Measurements from ENCODE around the gene CETP. TPM values are rescaled to one million over a fixed set of nuclear protein-coding genes. Genes with fewer than 3 reads are reported as not detected.
A peak's percentile ranks its signal among the peaks of the same experiment; 100 is the strongest.

The CETP gene
- total and polyA plus RNA-seq, 9 of the 15 experiments (the other 6 are each of a cell fraction or from before 2014, with no cell fraction given): 0.07 to 0.11 TPM; not detected in 7

GRCh38 chr16:56983211-56983751 is 21.5 kb downstream of the CETP start:
- Histone ChIP-seq H3K27ac (ENCODE audit: extremely low read depth, low read depth, low read length) (no peak overlapping the region), H3K27me3 (ENCODE audit: control insufficient read depth in 2 of 2, insufficient read depth in 2 of 2, low read length in 2 of 2) (peaks cover 18 to 66% of the 10 kb centered on the region in 2 experiments; a peak in 4 of 5 replicates), H3K9ac (ENCODE audit: insufficient read depth in 1 of 2, low read depth in 2 of 2, low read length in 2 of 2) (peak overlapping the region in 1 of 2 experiments; percentile 45; a peak in 1 of 4 replicates), H3K9me1 (ENCODE audit: control insufficient read depth, insufficient read depth, low read length) (no peaks in the 10 kb centered on the region), H3K36me3 (ENCODE audit: control insufficient read depth, insufficient read depth, low read length) (no peaks in the 10 kb centered on the region), H3K4me2 (ENCODE audit: insufficient read depth, low read length) (no peak overlapping the region), H4K20me1 (replicated peaks; ENCODE audit: control insufficient read depth, insufficient read depth, low read length) (peaks cover 4% of the 10 kb centered on the region), H3K4me3 (no peak overlapping the region), H2AFZ (ENCODE audit: low read depth, low read length) (no peak overlapping the region), H3K4me1 (replicated peaks in 1 of 2; ENCODE audit: control insufficient read depth in 2 of 2, insufficient read depth in 2 of 2, low read length in 2 of 2) (no peaks in the 10 kb centered on the region; a peak in 1 of 5 replicates), H3K9me3 (replicated peaks; ENCODE audit: control insufficient read depth, insufficient read depth, low read depth, low read length) (peaks cover 2% of the 10 kb centered on the region), H3K79me2 (ENCODE audit: control insufficient read depth, insufficient read depth, low read length) (no peaks in the 10 kb centered on the region)
- in situ Hi-C loops (cut with MboI) (no loop called here), intact Hi-C loops (cut with micrococcal nuclease) (no loop called here)
- DNase-seq (ENCODE audit: extremely low read depth in 1 of 4, low spot score in 3 of 4) (no peak), FAIRE-seq (no peak), ATAC-seq (no peak)
- ChIA-PET POLR2A (interaction anchor here (0.5 to 1.1 kb wide), 4 partner anchors 17 to 431 kb away, joined by 3 to 4 read pairs (median 4); partner anchors contain the start of gene HERPUD1), CTCF (ENCODE audit: low intra/inter-chr PET ratio) (no interaction called here)
- BruUV-seq (replicated peaks): no TSS peak
- WGBS (ENCODE audit: insufficient coverage, low coverage, missing lambda C conversion rate): 4% methylated on average over 8 of the region's 9 CpGs
- TF ChIP-seq POLR2B (IDR thresholded peaks at IDR 0.05; ENCODE audit: low read depth, partially characterized antibody) (no peak), SMAD2 (IDR thresholded peaks at IDR 0.05; ENCODE audit: low read depth, low read length) (no peak), TCF15 (CRISPR knock-in tag; IDR thresholded peaks at IDR 0.05) (no peak), CHD2 (IDR thresholded peaks at IDR 0.05; ENCODE audit: low read depth, low read length) (no peak), SIN3B (IDR thresholded peaks at IDR 0.05; ENCODE audit: low read depth) (no peak), ETV1 (tag; conservative IDR thresholded peaks at IDR 0.05; ENCODE audit: low read depth) (no peak), ZNF239 (CRISPR knock-in tag; IDR thresholded peaks at IDR 0.05) (no peak), ATF6 (CRISPR knock-in tag; IDR thresholded peaks at IDR 0.05) (no peak), ZNF436 (CRISPR knock-in tag; IDR thresholded peaks at IDR 0.05) (no peak), RERE (CRISPR knock-in tag; IDR thresholded peaks at IDR 0.05; ENCODE audit: borderline replicate concordance) (no peak), CHD1 (IDR thresholded peaks at IDR 0.05; ENCODE audit: low read length) (no peak), CHCHD3 (CRISPR knock-in tag; IDR thresholded peaks at IDR 0.05) (no peak), ZNF165 (CRISPR knock-in tag; IDR thresholded peaks at IDR 0.05; ENCODE audit: borderline replicate concordance) (no peak), NCOR1 (IDR thresholded peaks at IDR 0.05) (no peak)

Data from K562 (cell line).